HG03558 (cell line): ENCODE data around the gene NPY2R.

Source experiments
- ATAC-seq: cut with Tn5 transposase; IDR thresholded peaks from one replicate; pipeline ENCODE4 v1.9.1; 2021; ENCODE audit warnings: moderate number of reproducible peaks; ENCODE audit not compliant: unreplicated experiment; ENCODE audit errors: extremely low read depth

Gene NPY2R

GRCh38 chr4:155208258-155209054, at the start of gene NPY2R:
Gene NPY2R, plus strand, starts transcription at chr4:155208636. Its CDS starts 5,304 bp downstream, at chr4:155213940.
- no peak for ATAC-seq

- ATAC-seq, result no peak
Observed at GRCh38 chr4:155161357-155161756, 47.1 kb upstream of the NPY2R start.

GRCh38 chr4:155164718-155165117, 43.7 kb upstream of the NPY2R start:
- no peak for ATAC-seq

- ATAC-seq, result no peak
Observed at GRCh38 chr4:155170569-155170968, 37.9 kb upstream of the NPY2R start.

GRCh38 chr4:155173371-155173770, 35.1 kb upstream of the NPY2R start:
- no peak for ATAC-seq

GRCh38 chr4:155174668-155175067, 33.8 kb upstream of the NPY2R start:
- ATAC-seq, result no peak

- ATAC-seq, result no peak
Observed at GRCh38 chr4:155179216-155179615, 29.2 kb upstream of the NPY2R start.

GRCh38 chr4:155186972-155187371, 21.5 kb upstream of the NPY2R start:
- ATAC-seq, result no peak

GRCh38 chr4:155187989-155188388, 20.4 kb upstream of the NPY2R start:
- no peak for ATAC-seq

GRCh38 chr4:155190099-155190498, 18.3 kb upstream of the NPY2R start:
- ATAC-seq, result no peak

GRCh38 chr4:155197757-155198156, 10.7 kb upstream of the NPY2R start:
- ATAC-seq, result no peak

GRCh38 chr4:155207534-155208257, 740 bp upstream of the NPY2R start:
- ATAC-seq, result no peak

GRCh38 chr4:155220025-155220424, 11.6 kb downstream of the NPY2R start:
- ATAC-seq, result no peak

GRCh38 chr4:155227131-155227530, 18.7 kb downstream of the NPY2R start:
- no peak for ATAC-seq

GRCh38 chr4:155228713-155229112, 20.3 kb downstream of the NPY2R start:
- no peak for ATAC-seq

GRCh38 chr4:155232432-155232831, 24.0 kb downstream of the NPY2R start:
- no peak for ATAC-seq

- no peak for ATAC-seq
Observed at GRCh38 chr4:155234206-155234605, 25.8 kb downstream of the NPY2R start.

- no peak for ATAC-seq
Observed at GRCh38 chr4:155237567-155237966, 29.1 kb downstream of the NPY2R start.

GRCh38 chr4:155241225-155241624, 32.8 kb downstream of the NPY2R start:
- ATAC-seq, result no peak

GRCh38 chr4:155241664-155242063, 33.2 kb downstream of the NPY2R start:
- no peak for ATAC-seq

- ATAC-seq, result no peak
Observed at GRCh38 chr4:155245105-155245504, 36.7 kb downstream of the NPY2R start.
